Progenitor cell of endocrine pancreas (in vitro differentiated cells): ENCODE results near the gene KMT2C. TPM values are rescaled to one million over a fixed set of nuclear protein-coding genes. Genes with fewer than 3 reads are reported as not detected.
"Not testable (repeated sequence)": the region's sequence is repeated elsewhere in the genome, so short reads cannot be mapped to it uniquely, and the experiment has no call there.

ENCODE experiments used
- DNase-seq: peaks from one replicate; pipeline ENCODE4 v3.0.0; 2021; ENCODE audit warnings: low spot score; ENCODE audit not compliant: unreplicated experiment
- H3K27ac Mint-ChIP-seq: 2 replicates; pipeline ENCODE4 v1.8.0; 2021; ENCODE audit warnings: mild to moderate bottlenecking, moderate library complexity, mixed read lengths
- H3K27me3 Mint-ChIP-seq: 2 replicates; pipeline ENCODE4 v1.8.0; 2021; ENCODE audit warnings: mixed read lengths
- H3K36me3 Mint-ChIP-seq: 2 replicates; pipeline ENCODE4 v1.8.0; 2022; ENCODE audit warnings: mixed read lengths; ENCODE audit not compliant: insufficient read depth
- H3K4me1 Mint-ChIP-seq: 2 replicates; pipeline ENCODE4 v1.8.0; 2021; ENCODE audit warnings: low read depth, mixed read lengths
- H3K4me3 Mint-ChIP-seq: 2 replicates; pipeline ENCODE4 v1.8.0; 2021; ENCODE audit warnings: low read depth, mild to moderate bottlenecking, moderate library complexity, mixed read lengths
- H3K9me3 Mint-ChIP-seq: 2 replicates; pipeline ENCODE4 v1.8.0; 2021; ENCODE audit warnings: low read depth, mixed read lengths
- total RNA-seq: library from RNA; stranded (reverse); gene quantifications from 2 replicates; pipeline ENCODE4 v1.2.1, GENCODE V29; 2021
- TF ChIP-seq, protein P1 (sequence below): fragments of 200-600 bp; sonication (generic); IDR thresholded peaks from one replicate; pipeline ENCODE4 v1.5.0; 2021; ENCODE audit warnings: antibody characterized with exemption, mild to moderate bottlenecking; ENCODE audit not compliant: unreplicated experiment

The KMT2C gene
- total RNA-seq, 1 donor from 2014 or later, result 75.9 TPM

DNA sequence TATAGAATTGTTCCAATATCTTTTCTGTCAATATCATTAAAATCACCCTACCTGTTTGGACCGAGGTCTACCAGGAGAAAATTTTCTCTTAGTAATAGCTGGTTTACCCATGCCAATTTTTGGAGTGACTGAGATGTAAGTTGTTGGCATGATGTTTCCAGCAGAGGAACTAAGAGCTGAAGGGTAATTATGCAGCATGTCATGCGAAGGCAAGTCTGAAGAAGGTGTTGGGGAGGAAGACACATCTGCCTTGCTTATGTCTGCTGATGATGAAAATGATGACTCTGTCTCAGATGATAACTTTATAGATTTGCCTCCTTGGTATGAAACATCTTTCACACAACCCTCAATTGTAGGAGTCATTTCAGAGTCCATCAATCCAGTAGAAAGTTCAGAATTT, 188.0 kb downstream of the KMT2C start:
- not testable (repeated sequence) for H3K36me3 Mint-ChIP-seq, H3K27ac Mint-ChIP-seq, H3K9me3 Mint-ChIP-seq, DNase-seq, H3K4me1 Mint-ChIP-seq, H3K27me3 Mint-ChIP-seq, H3K4me3 Mint-ChIP-seq

DNA sequence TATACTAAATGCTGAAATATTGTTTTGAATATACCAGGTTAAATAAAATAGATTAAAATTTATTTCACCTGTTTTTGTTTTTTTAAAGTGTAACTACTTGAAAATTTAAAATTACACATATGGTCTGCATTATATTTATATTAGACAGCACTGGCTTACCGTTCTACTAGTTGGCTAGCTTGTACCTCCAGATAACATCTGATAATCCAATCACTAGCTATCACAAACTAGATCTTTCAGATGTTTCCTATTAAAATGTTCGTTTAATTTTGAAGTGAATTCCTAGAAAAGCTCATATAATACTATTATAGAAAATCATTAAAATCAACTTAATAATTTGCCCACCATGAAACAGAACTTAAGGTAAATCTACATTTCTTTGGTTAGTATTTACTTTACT, 190.4 kb downstream of the KMT2C start:
- not testable (repeated sequence) for H3K27me3 Mint-ChIP-seq, H3K4me1 Mint-ChIP-seq

DNA sequence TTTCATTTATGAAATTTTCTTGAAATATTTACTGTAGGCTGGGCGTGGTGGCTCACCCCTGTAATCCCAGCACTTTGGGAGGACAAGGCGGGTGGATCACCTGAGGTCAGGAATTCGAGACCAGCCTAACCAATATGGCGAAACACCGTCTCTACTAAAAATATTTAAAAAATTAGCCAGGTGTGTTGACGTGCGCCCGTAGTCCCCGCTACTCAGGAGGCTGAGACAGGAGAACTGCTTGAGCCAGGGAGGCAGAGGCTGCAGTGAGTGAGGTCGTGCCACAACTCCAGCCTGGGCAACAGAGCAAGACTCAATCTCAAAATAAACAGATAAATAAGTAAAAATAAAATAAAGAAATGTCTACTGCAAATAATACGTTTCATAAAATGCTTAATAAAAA, 192.3 kb downstream of the KMT2C start:
- DNase-seq, H3K27me3 Mint-ChIP-seq, H3K27ac Mint-ChIP-seq, H3K4me3 Mint-ChIP-seq, H3K4me1 Mint-ChIP-seq, H3K36me3 Mint-ChIP-seq, H3K9me3 Mint-ChIP-seq: not testable (repeated sequence)

More for the DNA sequence above, 190.4 kb downstream of the KMT2C start:
- not testable (repeated sequence) for H3K4me3 Mint-ChIP-seq, H3K9me3 Mint-ChIP-seq, DNase-seq, H3K36me3 Mint-ChIP-seq, H3K27ac Mint-ChIP-seq

DNA sequence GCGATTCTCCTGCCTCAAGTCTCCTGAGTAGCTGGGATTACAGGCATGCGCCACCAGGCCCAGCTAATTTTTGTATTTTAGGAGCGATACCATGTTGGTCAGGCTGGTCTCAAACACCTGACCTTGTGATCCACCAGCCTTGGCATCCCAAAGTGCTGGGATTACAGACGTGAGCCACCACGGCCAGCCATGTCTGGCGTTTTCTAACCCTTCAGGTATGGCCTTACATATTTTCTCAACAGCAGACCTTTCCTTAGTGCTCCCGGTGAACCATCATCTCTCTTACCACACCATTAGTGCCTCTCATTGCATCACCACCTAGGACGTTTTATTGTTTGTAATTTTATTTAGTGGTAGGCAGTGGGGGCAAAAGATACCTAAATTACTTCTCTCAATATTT, 194.5 kb downstream of the KMT2C start:
- H3K27me3 Mint-ChIP-seq, H3K9me3 Mint-ChIP-seq, H3K27ac Mint-ChIP-seq, H3K36me3 Mint-ChIP-seq, DNase-seq, H3K4me3 Mint-ChIP-seq, H3K4me1 Mint-ChIP-seq: not testable (repeated sequence)

DNA sequence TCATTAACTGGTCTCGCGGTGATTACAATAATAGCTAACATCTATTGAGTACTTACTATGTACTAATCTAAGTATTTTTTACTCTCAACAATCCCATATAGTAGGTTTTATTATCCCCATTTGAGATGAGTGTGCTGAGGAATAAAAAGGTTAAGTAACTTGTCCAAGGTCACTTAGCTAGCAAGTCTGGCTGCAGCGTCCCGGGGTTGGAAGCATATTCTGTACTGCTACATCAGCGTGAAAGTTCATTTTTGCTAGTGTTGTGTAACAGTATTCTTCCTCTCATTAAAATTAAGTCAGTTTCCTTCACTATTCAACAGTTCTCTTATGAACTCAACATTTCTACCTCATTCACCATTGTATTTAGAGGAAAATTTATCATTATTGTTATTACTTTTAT, 199.5 kb downstream of the KMT2C start:
- not testable (repeated sequence) for H3K27ac Mint-ChIP-seq, H3K4me3 Mint-ChIP-seq, DNase-seq, H3K9me3 Mint-ChIP-seq, H3K4me1 Mint-ChIP-seq, H3K27me3 Mint-ChIP-seq
- H3K36me3 Mint-ChIP-seq, result peaks cover 16% of the 10 kb centered on the region

DNA sequence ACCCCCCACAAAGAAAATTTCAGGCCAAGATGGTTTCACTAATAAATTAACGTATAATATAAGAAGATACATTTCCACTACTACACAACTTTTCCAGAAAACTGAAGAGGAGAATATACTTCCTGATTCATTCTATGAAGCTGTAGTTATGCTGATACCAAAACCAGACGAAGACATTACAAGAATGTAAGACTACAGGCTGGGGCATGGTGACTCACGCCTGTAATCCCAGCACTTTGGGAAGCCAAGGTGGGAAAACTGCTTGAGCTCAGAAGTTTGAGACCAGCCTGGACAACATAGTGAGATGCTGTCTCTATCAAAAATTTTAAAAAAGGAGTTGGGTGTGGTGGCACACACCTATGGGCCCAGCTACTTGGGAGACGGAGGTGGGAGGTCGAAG, 201.4 kb downstream of the KMT2C start:
- not testable (repeated sequence) for H3K27ac Mint-ChIP-seq, H3K9me3 Mint-ChIP-seq, H3K27me3 Mint-ChIP-seq, DNase-seq, H3K4me3 Mint-ChIP-seq, H3K4me1 Mint-ChIP-seq
- peaks cover 19% of the 10 kb centered on the region for H3K36me3 Mint-ChIP-seq

DNA sequence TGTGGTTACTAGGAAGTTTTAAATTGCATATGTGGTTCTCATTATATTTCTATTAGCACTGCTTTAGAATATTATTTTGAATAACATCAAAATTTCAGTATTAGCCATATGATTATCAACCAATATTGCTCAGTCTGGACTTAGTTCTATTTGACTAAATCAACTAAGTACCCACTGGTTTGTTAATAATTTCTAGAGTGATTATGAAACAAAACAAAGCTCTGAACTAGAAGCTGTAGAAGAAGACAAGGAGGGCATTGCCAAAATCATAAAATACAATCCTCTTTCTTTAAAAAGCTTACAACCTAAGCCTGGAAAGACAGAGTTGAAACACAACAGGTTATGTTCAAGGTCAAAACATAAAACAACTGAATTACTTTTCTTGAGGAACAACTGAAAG, 204.7 kb downstream of the KMT2C start:
- TF ChIP-seq, protein P1, sequence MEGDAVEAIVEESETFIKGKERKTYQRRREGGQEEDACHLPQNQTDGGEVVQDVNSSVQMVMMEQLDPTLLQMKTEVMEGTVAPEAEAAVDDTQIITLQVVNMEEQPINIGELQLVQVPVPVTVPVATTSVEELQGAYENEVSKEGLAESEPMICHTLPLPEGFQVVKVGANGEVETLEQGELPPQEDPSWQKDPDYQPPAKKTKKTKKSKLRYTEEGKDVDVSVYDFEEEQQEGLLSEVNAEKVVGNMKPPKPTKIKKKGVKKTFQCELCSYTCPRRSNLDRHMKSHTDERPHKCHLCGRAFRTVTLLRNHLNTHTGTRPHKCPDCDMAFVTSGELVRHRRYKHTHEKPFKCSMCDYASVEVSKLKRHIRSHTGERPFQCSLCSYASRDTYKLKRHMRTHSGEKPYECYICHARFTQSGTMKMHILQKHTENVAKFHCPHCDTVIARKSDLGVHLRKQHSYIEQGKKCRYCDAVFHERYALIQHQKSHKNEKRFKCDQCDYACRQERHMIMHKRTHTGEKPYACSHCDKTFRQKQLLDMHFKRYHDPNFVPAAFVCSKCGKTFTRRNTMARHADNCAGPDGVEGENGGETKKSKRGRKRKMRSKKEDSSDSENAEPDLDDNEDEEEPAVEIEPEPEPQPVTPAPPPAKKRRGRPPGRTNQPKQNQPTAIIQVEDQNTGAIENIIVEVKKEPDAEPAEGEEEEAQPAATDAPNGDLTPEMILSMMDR, result no peak
- Mint-ChIP-seq H3K4me1 (peaks cover 5% of the 10 kb centered on the region), H3K36me3 (peaks cover 20% of the 10 kb centered on the region), H3K27me3 (no peaks in the 10 kb centered on the region), H3K4me3 (no peak overlapping the region), H3K27ac (no peak overlapping the region), H3K9me3 (no peaks in the 10 kb centered on the region)
- no peak for DNase-seq

DNA sequence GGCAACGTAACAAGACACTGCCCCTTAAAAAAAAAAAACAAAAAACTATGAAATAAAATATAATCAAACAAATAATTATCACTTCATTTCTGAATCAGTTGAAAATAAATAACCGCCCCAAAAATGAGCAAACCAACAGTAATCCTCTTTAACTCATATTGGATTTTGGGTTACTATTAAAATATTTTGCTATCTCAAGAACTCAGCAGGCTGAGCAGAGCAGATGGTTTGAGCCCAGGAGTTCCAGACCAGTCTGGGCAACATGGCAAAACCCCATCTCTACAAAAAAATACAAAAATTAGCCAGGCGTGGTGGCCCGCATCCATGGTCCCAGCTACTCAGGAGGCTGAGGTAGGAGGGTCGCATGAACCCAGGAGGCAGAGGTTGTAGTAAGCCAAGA, 216.2 kb downstream of the KMT2C start:
- not testable (repeated sequence) for DNase-seq, H3K4me1 Mint-ChIP-seq, H3K27me3 Mint-ChIP-seq, H3K4me3 Mint-ChIP-seq, H3K27ac Mint-ChIP-seq, H3K9me3 Mint-ChIP-seq
- peaks cover 18% of the 10 kb centered on the region for H3K36me3 Mint-ChIP-seq

DNA sequence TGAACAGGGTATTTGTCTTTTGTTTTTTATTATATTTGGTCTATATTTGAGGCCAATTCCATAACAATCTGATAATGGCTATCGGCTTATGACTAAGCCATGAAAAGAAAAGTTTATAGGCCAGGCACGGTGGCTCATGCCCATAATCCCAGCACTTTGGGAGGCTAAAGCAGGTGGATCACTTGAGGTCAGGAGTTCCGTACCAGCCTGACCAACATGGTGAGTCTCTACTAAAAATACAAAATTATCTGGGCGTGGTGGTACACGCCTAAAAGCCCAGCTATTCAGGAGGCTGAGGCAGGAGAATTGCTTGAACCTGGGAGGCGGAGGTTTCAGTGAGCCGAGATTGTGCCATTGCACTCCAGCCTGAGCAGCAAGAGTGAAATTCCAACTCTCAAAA, 227.0 kb downstream of the KMT2C start:
- not testable (repeated sequence) for DNase-seq, H3K9me3 Mint-ChIP-seq, H3K4me3 Mint-ChIP-seq, H3K27ac Mint-ChIP-seq
- H3K36me3 Mint-ChIP-seq, result peaks cover 42% of the 10 kb centered on the region
- peaks cover 42% of the 10 kb centered on the region for H3K27me3 Mint-ChIP-seq
- H3K4me1 Mint-ChIP-seq, result peaks cover 11% of the 10 kb centered on the region

DNA sequence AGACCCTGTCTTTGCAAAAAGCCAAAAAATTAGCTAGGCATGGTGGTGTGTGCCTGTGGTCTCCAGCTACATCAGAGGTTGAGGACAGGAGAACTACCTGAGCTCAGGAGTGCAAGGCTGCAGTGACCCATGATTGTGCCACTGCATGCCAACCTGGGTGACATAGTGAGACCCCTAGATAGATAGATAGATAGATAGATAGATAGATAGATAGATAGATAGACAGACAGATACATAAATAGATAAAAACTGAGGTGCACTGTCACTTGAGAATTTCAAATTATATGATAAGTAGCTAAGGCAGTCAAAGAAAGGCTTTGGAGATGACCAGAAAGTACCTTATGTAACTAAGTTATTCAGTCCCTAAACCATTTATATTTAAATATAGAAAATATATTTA, 231.4 kb downstream of the KMT2C start:
- H3K4me1 Mint-ChIP-seq, result peaks cover 11% of the 10 kb centered on the region

More for the DNA sequence above, 231.4 kb downstream of the KMT2C start:
- H3K9me3 Mint-ChIP-seq, H3K4me3 Mint-ChIP-seq, DNase-seq, H3K27ac Mint-ChIP-seq: not testable (repeated sequence)
- peaks cover 36% of the 10 kb centered on the region for H3K36me3 Mint-ChIP-seq
- peaks cover 51% of the 10 kb centered on the region for H3K27me3 Mint-ChIP-seq
